Activated CD4-positive, alpha-beta T cell treated with anti-CD3 and anti-CD28 coated beads, Interleukin-10, Interleukin-2, amounts not matched to agents 100 ng/mL and 50 ng/mL, durations not matched to agents 16 hours and 8 hours (primary cell): ENCODE data around the gene OPRM1.

Experiments
- DNase-seq: peaks from one replicate; pipeline ENCODE4 v3.0.0-alpha.2; 2020

Gene OPRM1

GRCh38 chr6:154243793-154244750 is 205.0 kb downstream of the OPRM1 start:
- no peak for DNase-seq

DNA sequence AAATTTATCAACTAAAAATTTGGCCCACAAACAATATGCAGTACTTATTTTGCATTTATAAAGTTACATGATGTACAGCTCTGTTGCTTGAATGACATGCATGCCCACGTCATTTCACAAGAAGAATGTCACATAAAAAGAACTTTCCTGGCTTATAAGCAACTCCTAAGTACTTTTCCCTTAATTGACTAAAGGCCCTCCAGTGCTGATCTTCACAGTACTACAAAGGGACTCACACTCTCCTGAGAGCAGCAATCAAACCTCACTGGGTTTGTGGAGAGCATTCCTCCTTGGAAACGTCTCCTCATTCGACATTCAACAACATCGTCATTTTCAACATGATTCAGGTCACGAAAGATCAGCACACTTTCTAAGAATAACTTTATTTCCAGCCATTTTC is 206.5 kb downstream of the OPRM1 start:
- no peak for DNase-seq

GRCh38 chr6:154246723-154247118 is 207.7 kb downstream of the OPRM1 start:
- DNase-seq = no peak

DNA sequence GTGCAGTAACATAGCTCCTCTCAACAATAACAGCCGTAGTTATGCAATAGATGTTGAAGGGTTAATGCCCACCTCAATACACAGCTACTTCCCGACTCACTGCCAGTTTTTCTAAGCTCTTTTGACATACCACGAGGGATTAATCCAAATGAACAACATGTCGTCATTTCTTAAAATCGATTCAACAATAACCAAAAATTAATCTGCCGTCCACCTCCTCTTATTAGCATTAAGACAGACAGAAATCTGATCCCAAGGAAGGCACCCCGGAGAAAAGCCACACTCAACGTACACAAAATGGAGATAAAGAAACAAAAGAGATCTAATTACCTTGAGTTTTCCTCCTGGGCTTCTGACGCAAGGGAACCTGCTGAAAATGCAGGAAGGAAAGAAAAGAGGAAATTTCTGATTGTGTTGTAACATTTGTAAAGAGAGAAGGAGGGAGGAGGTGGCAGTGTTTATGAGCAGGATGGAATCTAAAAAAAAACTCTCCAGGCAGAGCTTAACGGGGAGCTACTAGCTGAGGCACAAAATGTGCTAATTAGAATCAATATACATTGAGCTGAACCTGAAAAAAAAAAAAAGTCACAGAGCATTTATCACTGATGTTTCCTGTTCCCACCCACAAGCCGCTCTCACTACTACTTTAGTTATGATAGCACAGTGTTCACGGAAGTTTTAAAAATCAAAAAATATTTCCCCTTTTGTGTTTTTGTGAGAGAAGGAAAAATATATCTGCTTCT is 208.2 kb downstream of the OPRM1 start:
- peak; percentile 65 for DNase-seq

DNA sequence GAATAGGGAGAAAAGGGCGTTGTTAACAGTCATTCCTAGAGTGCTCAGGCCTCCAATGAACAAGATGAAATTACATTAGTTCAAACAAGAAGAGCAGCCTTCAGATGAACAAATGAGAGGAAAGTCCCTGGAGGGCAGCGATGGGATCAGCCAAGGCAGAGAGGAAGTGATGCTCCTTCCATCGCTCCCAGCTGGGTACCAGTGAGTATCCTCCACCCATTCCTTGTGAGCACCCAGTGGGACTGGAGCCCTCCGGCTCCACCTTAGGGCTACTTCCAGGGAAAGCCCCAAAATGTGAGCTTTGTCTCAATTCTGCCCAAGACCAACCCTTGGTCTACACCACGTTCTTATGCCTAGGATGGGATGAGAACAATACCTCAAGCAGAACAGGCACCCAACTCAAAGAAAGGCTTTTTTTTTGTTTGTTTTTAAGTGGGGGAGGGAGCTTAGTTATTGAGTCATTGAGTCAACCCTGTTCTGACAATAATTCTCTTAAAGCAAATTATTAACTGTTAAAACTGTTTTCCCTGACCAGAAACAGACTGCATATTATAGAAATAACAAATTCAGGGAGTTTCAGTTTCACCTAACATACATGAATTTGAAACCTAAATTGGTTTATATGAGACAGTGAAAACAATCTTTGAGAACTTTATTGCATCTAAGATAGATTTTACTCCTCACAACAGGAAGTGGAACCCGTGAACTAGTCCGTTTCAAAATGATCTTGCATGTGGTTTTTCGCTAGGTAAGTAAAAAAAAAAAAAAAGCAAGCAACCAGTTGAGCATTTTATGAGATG is 210.7 kb downstream of the OPRM1 start:
- DNase-seq = peak; percentile 86

DNA sequence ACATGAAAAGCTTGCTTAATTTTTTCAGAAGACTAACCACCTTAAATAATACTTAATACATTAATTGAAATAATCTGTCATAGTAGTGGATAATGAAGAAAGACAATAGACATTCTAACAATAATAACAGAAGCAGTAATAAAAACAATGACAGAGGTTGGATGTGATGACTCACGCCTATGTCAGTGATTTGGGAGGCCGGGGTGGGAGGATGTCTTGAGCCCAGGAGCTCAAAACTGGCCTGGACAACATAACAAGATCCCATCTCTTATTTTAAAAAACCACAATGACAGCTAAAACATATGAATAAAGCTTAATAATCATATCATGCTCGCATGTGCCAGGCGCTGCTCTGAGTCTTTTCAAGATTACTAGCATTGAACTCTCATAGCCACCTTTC is 212.1 kb downstream of the OPRM1 start:
- no peak for DNase-seq

DNA sequence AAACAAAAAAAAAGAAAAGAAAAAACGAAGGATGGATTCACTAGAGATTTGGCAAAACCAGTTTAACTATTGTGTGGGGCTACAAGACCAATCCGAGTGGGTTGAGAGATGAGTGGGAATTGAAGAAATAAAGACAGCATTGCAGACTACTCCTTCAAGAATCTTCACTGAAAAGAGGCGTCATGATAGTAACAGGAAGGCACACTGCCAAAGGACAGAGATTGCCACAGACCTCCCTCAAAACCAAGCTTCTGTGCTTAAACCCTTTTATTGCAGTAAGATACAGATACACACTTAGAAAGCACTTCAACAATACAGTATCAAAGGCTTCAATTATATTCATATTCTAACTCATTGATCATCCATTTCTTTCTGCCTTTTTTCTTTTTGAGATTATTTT is 213.6 kb downstream of the OPRM1 start:
- no peak for DNase-seq

- DNase-seq = peak; percentile 45
Measured at GRCh38 chr6:154257067-154257466, 218.0 kb downstream of the OPRM1 start.

- no peak for DNase-seq
Measured at GRCh38 chr6:154258064-154258757, 219.2 kb downstream of the OPRM1 start.

DNA sequence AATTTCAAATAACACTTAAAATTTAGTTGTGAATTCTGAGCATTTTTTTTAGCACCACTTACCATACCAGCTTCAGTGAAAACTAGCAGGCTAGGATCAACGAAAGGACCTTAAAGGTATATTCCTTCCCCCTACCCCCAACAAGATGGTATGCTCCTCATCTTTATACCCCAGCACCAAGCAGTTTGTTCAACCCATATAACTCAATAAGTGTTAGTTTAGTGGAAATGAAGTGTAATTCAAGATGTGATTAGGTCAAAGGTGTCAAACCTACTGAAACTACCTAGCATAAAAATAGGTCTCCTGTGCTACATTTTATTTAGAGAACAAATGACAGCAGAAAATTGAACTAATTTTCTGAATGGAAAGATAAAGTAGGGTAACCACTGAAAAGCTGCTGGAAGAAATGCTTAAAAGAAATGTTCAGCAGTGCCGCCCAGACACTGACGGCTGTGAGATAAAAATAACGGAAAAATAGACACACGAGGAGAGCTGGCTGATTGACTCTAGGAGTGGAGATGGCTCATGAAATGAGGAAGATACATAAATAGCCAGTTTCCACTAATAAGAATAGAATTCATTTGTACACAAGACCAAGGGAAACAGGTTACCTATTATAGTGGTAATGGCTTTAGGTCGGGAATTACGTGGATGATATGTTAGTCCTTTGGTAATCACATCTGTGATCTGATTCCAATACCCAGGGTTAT is 222.8 kb downstream of the OPRM1 start:
- DNase-seq = no peak

GRCh38 chr6:154266560-154267099 is 227.6 kb downstream of the OPRM1 start:
- no peak for DNase-seq

DNA sequence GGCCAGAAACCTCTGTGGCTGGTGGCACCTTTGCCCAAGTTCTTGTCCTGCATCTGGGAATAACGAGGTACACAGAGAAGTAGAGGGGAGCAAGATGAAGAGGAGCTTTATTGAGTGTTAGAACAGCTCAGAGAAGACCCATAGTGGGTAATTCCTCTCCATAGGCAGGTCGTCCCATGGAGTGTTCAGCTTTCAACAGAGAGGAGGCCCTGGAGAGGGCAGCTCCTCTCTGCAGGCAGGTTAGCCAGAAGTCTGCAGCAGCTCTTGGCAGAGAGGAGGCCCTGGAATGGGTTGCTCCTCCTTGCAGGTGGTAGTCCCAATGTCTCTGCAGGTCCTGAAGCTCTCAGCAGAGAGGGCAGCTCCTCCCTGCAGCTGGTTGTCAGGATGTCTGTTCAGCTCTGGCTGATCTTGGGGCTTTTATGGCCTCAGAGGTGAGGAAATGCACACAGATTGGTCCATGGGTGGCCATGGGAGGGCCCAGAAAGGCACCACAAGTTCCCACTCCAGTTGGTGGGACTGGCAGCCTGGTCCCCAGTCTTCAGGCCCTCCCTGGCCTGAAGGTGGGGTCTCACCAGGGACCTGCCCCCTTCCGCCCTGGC is 228.6 kb downstream of the OPRM1 start:
- DNase-seq = no peak

- no peak for DNase-seq
Measured at GRCh38 chr6:154268486-154268885, 229.4 kb downstream of the OPRM1 start.

GRCh38 chr6:154274168-154274567 is 235.1 kb downstream of the OPRM1 start:
- DNase-seq = no peak

GRCh38 chr6:154276810-154277628 is 238.0 kb downstream of the OPRM1 start:
- DNase-seq = peak; percentile 56

- peak; percentile 23 for DNase-seq
Measured at GRCh38 chr6:154277629-154278017, 238.6 kb downstream of the OPRM1 start.

DNA sequence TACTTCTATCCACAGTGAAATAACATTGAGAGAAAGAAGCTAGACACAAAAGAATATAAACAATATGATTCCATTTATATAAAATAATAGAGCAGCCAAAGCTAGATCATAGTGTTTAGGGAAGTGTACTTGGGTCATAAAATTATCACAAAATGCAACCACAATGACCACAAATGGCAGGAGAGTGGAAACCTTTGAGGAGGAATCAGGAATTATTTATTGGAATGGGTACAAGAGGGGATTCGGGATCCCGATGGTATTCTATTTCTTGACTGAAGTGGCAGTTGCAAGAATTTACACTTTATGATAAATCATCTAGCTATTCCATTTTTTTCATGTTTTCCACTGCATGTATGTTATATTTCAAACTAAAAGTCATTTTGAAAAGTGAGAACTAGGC is 241.5 kb downstream of the OPRM1 start:
- no peak for DNase-seq

DNA sequence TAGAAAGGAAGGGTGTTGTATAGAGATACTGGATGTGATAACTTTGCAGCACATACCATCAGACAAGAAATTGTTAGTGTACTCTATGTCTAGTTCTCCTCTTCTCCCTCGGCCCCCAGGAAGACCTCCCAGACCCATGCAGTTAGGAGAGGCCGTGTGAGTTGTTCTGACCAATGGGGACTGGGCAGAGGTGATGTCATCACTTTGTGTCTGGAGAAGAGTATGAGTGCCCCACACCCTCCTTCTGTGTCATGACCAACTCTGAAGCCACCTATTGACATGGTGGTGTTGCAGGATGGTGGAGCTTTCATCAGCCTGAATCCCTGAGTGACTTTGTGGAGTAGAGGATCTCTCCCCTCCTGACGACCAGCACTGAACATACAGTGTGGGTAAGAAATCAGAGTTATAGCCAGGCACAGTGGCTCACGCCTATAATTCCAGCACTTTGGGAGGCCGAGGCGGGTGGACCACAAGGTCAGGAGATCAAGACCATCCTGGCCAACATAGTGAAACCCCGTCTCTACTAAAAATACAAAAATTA is 245.3 kb downstream of the OPRM1 start:
- DNase-seq = no peak

DNA sequence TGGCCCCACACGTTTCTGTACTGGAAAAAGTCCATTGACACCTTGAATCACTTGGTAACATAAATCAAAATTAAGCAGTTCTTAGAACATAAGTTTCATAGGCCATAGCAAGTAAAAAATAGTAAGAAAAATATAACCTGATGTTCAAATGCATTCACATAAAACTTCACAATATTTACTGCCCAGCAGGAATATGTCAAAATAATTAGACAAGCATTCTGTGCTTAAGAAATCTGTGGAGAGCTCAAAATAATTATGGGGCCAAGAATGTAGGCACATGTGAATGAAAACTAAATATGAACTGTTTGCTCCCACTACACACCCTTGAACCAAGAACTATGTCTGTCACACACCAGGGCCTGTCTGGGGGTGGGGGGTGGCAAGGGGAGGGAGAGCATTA is 246.8 kb downstream of the OPRM1 start:
- DNase-seq = no peak
